Neural cell (in vitro differentiated cells): Measurements from ENCODE around the gene ROR2. TPM values are rescaled to one million over a fixed set of nuclear protein-coding genes. Genes with fewer than 3 reads are reported as not detected.

Source experiments
- H2AFZ ChIP-seq: fragments of 200-600, 300-800 bp; sonication (generic), shearing (Covaris generic); 2 replicates; pipeline ENCODE4 v1.6.0; 2014; ENCODE audit warnings: low read depth, mild to moderate bottlenecking, antibody characterized with exemption, low read length, moderate library complexity
- H3F3A ChIP-seq: fragments of 200-600 bp; shearing (Covaris generic); 2 replicates; pipeline ENCODE4 v1.6.1; 2016; ENCODE audit warnings: mild to moderate bottlenecking, moderate library complexity, mixed read lengths, antibody characterized with exemption, low read length; ENCODE audit not compliant: insufficient read depth, poor library complexity, severe bottlenecking
- H3K27ac ChIP-seq: fragments of 200-600, 300-800 bp; sonication (generic), shearing (Covaris generic); 2 replicates; pipeline ENCODE4 v1.5.1; 2014; ENCODE audit warnings: mild to moderate bottlenecking, low read length, moderate library complexity
- H3K27me3 ChIP-seq: fragments of 300-800, 200-600 bp; sonication (generic), shearing (Covaris generic); 2 replicates; pipeline ENCODE4 v1.6.0; 2014; ENCODE audit warnings: mild to moderate bottlenecking, low read depth, low read length, moderate library complexity; ENCODE audit not compliant: insufficient read depth
- H3K36me3 ChIP-seq: fragments of 300-800, 200-600 bp; sonication (generic), shearing (Covaris generic); 2 replicates; pipeline ENCODE4 v1.5.1; 2014; ENCODE audit warnings: mild to moderate bottlenecking, antibody characterized with exemption, low read length, moderate library complexity; ENCODE audit not compliant: insufficient read depth
- H3K4me2 ChIP-seq: fragments of 300-800, 200-600 bp; sonication (generic), shearing (Covaris generic); 2 replicates; pipeline ENCODE4 v1.6.0; 2014; ENCODE audit warnings: mild to moderate bottlenecking, low read length
- H3K4me3 ChIP-seq: fragments of 300-800, 200-600 bp; sonication (generic), shearing (Covaris generic); 2 replicates; pipeline ENCODE4 v1.5.1; 2014; ENCODE audit warnings: mild to moderate bottlenecking, low read length, moderate library complexity
- H3K79me2 ChIP-seq: fragments of 200-600 bp; shearing (Covaris generic); replicated peaks from 2 replicates; pipeline ENCODE4 v1.6.0; 2014; ENCODE audit warnings: mild to moderate bottlenecking, low read length, moderate library complexity; ENCODE audit not compliant: insufficient read depth
- H3K9ac ChIP-seq: fragments of 300-800, 200-600 bp; sonication (generic), shearing (Covaris generic); 2 replicates; pipeline ENCODE4 v1.6.1; 2016; ENCODE audit warnings: mild to moderate bottlenecking, low read length, mixed read lengths
- H3K9me2 ChIP-seq: fragments of 200-600 bp; shearing (Covaris generic); 2 replicates; pipeline ENCODE4 v1.6.1; 2016; ENCODE audit warnings: mild to moderate bottlenecking, low read length, mixed read lengths; ENCODE audit not compliant: insufficient read depth
- H3K9me3 ChIP-seq: fragments of 200-600, 300-800 bp; sonication (generic), shearing (Covaris generic); 2 replicates; pipeline ENCODE4 v1.6.1; 2016; ENCODE audit warnings: mild to moderate bottlenecking, mixed run types, low read length, moderate library complexity, mixed read lengths
- H4K20me1 ChIP-seq: fragments of 200-600 bp; shearing (Covaris generic); 2 replicates; pipeline ENCODE4 v1.6.1; 2016; ENCODE audit warnings: mild to moderate bottlenecking, mixed run types; ENCODE audit not compliant: insufficient read depth
- CTCF ChIP-seq: fragments of 450-650 bp; IDR thresholded peaks from 2 replicates; pipeline ENCODE4 v1.5.1; 2014; ENCODE audit warnings: antibody characterized with exemption, mild to moderate bottlenecking, moderate library complexity; ENCODE audit not compliant: poor library complexity, severe bottlenecking
- EP300 ChIP-seq: fragments of 450-650 bp; conservative IDR thresholded peaks from 2 replicates; pipeline ENCODE4 v1.6.1; 2014; ENCODE audit warnings: antibody characterized with exemption, mild to moderate bottlenecking, moderate library complexity; ENCODE audit not compliant: poor library complexity, severe bottlenecking
- EZH2 ChIP-seq: fragments of 200-600, 300-800 bp; shearing (Covaris generic), sonication (generic); IDR thresholded peaks from 2 replicates; pipeline ENCODE4 v1.6.1; 2014; ENCODE audit warnings: antibody characterized with exemption, low read length, borderline replicate concordance, mild to moderate bottlenecking; ENCODE audit not compliant: insufficient read depth, poor library complexity, severe bottlenecking
- MXI1 ChIP-seq: fragments of 450-650 bp; conservative IDR thresholded peaks from 2 replicates; pipeline ENCODE4 v1.6.1; 2014; ENCODE audit warnings: antibody characterized with exemption, mild to moderate bottlenecking; ENCODE audit not compliant: poor library complexity, severe bottlenecking
- POLR2AphosphoS5 ChIP-seq: IDR thresholded peaks from 2 replicates; pipeline ENCODE4 v1.6.1; 2012
- RAD21 ChIP-seq: fragments of 450-650 bp; conservative IDR thresholded peaks from 2 replicates; pipeline ENCODE4 v1.6.1; 2014; ENCODE audit warnings: antibody characterized with exemption, mild to moderate bottlenecking, moderate library complexity
- REST ChIP-seq: IDR thresholded peaks from 2 replicates; pipeline ENCODE4 v1.6.1; 2012; ENCODE audit warnings: borderline replicate concordance
- SMC3 ChIP-seq: fragments of 450-650 bp; conservative IDR thresholded peaks from 2 replicates; pipeline ENCODE4 v1.6.1; 2014; ENCODE audit warnings: antibody characterized with exemption, mild to moderate bottlenecking, moderate library complexity; ENCODE audit not compliant: poor library complexity
- TAF1 ChIP-seq: IDR thresholded peaks from 2 replicates; pipeline ENCODE4 v1.6.1; 2012; ENCODE audit warnings: low read depth
- polyA plus RNA-seq: library from polyadenylated mRNA; depleted of rRNA; stranded (reverse); fragments of >200 nt; gene quantifications from 2 replicates; pipeline ENCODE4 v1.2.3, GENCODE V29; 2014

ROR2 gene
- polyA plus RNA-seq, 1 donor from 2014 or later: 0.33 TPM

DNA sequence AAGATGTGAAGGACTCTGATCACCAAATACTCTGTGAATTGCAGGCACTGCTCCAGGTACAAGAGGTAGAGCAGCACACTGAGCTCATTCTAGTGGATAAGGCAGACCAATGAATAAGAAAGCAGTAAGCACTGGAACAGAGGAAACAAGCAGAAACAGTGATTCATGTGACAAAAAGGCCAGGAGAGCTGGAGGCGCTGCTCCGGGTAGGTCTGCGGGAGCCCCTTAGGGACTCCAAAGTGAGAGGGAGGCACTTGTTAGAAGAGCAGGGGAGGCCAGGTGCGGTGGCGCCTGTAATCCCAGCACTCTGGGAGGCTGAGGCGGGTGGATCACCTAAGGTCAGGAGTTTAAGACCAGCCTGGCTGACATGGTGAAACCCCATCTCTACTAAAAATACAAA lies 294.8 kb downstream of the ROR2 start:
- no peaks in the 10 kb centered on the region for H3K36me3 ChIP-seq
- H3K27ac ChIP-seq: no peak overlapping the region
- H3K4me2 ChIP-seq: no peak overlapping the region
- no peaks in the 10 kb centered on the region for H4K20me1 ChIP-seq
- H3K9me2 ChIP-seq: no peaks in the 10 kb centered on the region
- no peak overlapping the region for H3K9ac ChIP-seq
- TF ChIP-seq SMC3: no peak
- TF ChIP-seq CTCF: no peak
- TF ChIP-seq EP300: no peak
- TF ChIP-seq MXI1: no peak
- no peak for TF ChIP-seq EZH2
- TF ChIP-seq RAD21: no peak
- TF ChIP-seq TAF1: no peak
- TF ChIP-seq REST: no peak
- TF ChIP-seq POLR2AphosphoS5: no peak
- H3K27me3 ChIP-seq: no peaks in the 10 kb centered on the region
- H3K79me2 ChIP-seq: no peaks in the 10 kb centered on the region
- no peak overlapping the region for H2AFZ ChIP-seq
- H3F3A ChIP-seq: no peaks in the 10 kb centered on the region
- no peaks in the 10 kb centered on the region for H3K9me3 ChIP-seq
- no peak overlapping the region for H3K4me3 ChIP-seq

- no peaks in the 10 kb centered on the region for H3K9me3 ChIP-seq
- no peaks in the 10 kb centered on the region for H3K27me3 ChIP-seq
- H3F3A ChIP-seq: no peaks in the 10 kb centered on the region
- H3K36me3 ChIP-seq: no peaks in the 10 kb centered on the region
- H3K79me2 ChIP-seq: no peaks in the 10 kb centered on the region
- no peak overlapping the region for H3K4me2 ChIP-seq
- TF ChIP-seq POLR2AphosphoS5 (no peak), CTCF (no peak), REST (no peak), EZH2 (no peak), MXI1 (no peak)
- no peaks in the 10 kb centered on the region for H3K9me2 ChIP-seq
- H3K4me3 ChIP-seq: no peak overlapping the region
- H3K27ac ChIP-seq: no peak overlapping the region
- no peak overlapping the region for H3K9ac ChIP-seq
- no peak overlapping the region for H2AFZ ChIP-seq
- H4K20me1 ChIP-seq: no peaks in the 10 kb centered on the region
These were observed 295.5 kb downstream of the ROR2 start for GRCh38 chr9:91654527-91654926.
